SK-N-SH treated with all-trans-retinoic acid at 6 μM for 48 hours (cell line): ENCODE results near the gene CTTNBP2NL.

Experiments used
- BACH2 ChIP-seq: fragments of 250-450 bp; sonication (Bioruptor Pico); IDR thresholded peaks from 2 replicates; pipeline ENCODE4 v1.9.0; 2021; ENCODE audit warnings: mild to moderate bottlenecking, borderline replicate concordance
- CSDC2 ChIP-seq: fragments of 250-450 bp; sonication (Bioruptor Pico); IDR thresholded peaks from 2 replicates; pipeline ENCODE4 v1.5.0; 2020; ENCODE audit warnings: mild to moderate bottlenecking, moderate library complexity
- ISL1 ChIP-seq: fragments of 250-450 bp; sonication (Bioruptor Pico); IDR thresholded peaks from 2 replicates; pipeline ENCODE4 v2.1.2; 2022; ENCODE audit warnings: mild to moderate bottlenecking, moderate library complexity
- PATZ1 ChIP-seq: fragments of 250-450 bp; sonication (Bioruptor Pico); IDR thresholded peaks from 2 replicates; pipeline ENCODE4 v1.8.0; 2020; ENCODE audit warnings: mild to moderate bottlenecking, moderate library complexity, borderline replicate concordance
- SNAI2 ChIP-seq: fragments of 250-450 bp; sonication (Bioruptor Pico); IDR thresholded peaks from 2 replicates; pipeline ENCODE4 v1.5.0; 2020; ENCODE audit warnings: mild to moderate bottlenecking, moderate library complexity
- TSHZ2 ChIP-seq: fragments of 250-450 bp; sonication (Bioruptor Pico); IDR thresholded peaks from 2 replicates; pipeline ENCODE4 v1.5.0; 2020; ENCODE audit warnings: mild to moderate bottlenecking, moderate library complexity
- ZFP3 ChIP-seq: fragments of 250-450 bp; sonication (Bioruptor Pico); IDR thresholded peaks from 2 replicates; pipeline ENCODE4 v1.5.0; 2020; ENCODE audit warnings: mild to moderate bottlenecking, moderate library complexity
- ZFP30 ChIP-seq: fragments of 450-650 bp; formaldehyde crosslinking; IDR thresholded peaks from 2 replicates; pipeline ENCODE4 v1.5.0; 2022; ENCODE audit warnings: mild to moderate bottlenecking, moderate library complexity

GRCh38 chr1:112502826-112503225, 106.8 kb downstream of the CTTNBP2NL start:
- TF ChIP-seq ISL1 (no peak), PATZ1 (no peak), BACH2 (CRISPR knock-in tag) (no peak), ZFP30 (no peak), ZFP3 (CRISPR knock-in tag) (no peak), CSDC2 (CRISPR knock-in tag) (no peak), SNAI2 (CRISPR knock-in tag) (no peak), TSHZ2 (CRISPR knock-in tag) (no peak)
